HG03095 (cell line): ENCODE results near the gene PATE4.
"Not testable (repeated sequence)": the region's sequence is repeated elsewhere in the genome, so short reads cannot be mapped to it uniquely, and the experiment has no call there.

ENCODE experiments used
- ATAC-seq: cut with Tn5 transposase; IDR thresholded peaks from one replicate; pipeline ENCODE4 v1.9.1; 2021; ENCODE audit warnings: moderate library complexity; ENCODE audit not compliant: unreplicated experiment

The PATE4 gene, protein sequence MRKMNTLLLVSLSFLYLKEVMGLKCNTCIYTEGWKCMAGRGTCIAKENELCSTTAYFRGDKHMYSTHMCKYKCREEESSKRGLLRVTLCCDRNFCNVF

DNA sequence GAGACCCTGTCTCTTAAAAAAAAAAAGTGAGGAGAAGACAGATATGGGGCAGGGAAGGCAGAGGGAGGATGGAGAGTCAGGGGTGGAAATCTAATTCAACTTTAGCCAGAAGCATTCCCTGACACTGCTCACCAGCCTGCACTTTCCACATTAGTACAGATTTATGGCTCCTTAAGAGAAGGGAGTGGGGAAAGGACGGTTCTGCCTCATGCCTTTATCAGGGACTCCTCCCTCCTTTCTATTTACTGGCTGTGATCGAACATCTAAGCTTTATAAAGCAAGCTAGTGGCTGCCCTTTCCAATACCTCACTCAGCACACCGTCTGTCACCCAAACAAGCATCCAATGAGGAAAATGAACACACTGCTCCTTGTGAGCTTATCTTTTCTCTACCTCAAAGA is at the start of gene PATE4:
TSS of gene PATE4 (plus strand) at position 301 of the 400 bp plus-strand sequence. CDS start at position 345, 44 bp downstream.
- ATAC-seq = no peak

DNA sequence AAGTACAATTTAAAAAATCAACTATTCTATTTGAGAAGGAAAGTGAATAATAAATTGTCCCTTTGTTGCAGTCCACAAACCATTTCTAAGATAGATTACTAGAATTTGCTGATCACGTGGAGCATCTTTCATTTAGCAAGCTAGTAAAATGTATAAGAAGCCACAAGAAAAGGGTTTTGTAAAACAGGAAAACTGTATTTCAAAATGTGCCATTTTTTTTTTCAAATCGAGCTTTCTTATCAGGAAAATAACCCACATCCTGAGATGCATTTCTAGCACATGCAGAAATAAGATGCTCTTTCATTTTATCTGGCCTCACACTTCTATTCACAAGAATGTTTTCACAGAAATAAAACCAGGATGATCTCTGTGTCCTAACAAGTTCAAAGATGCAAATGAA is 48.4 kb upstream of the PATE4 start:
- ATAC-seq = no peak

DNA sequence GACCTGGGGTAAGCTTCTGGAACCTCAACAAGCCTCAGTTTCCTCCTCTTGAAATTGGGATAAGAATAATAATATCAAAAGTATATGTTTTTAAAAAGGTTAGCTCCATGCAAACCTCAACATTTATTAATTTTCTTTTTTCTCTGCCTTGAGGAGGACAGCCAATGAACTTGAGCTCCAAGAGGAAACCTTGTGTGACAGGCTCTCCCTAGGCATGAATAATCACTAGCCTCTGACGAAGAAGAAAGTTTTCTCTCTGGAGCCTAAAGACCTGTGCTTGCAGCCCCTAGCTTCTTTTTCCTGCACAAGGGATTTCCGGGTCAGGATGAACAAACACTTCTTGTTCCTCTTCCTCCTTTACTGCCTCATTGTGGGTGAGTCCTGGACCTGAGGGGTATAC is 45.3 kb upstream of the PATE4 start, which contains the start of gene PATE3:
TSS of gene PATE3 (plus strand) at position 301 of the 400 bp plus-strand sequence. CDS start at position 326, 25 bp downstream.
- ATAC-seq = no peak

DNA sequence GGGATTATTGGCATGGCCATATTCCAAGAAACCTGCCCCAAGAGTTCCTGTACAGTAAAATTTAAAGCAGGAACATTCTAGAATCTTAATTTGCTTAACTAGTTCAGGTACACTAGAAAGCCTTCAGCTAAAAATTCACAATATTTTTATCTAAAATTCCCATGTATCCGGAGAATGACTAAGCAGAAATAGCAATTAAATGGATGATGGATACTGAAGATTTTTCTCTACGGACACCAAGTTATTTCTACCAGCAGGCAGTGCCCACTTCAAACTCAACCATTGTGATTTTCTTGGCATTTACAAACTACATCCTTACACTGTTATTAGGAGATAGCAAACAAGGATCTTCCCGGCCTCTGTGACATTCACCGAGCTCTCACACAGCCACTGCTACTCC is 42.3 kb upstream of the PATE4 start:
- ATAC-seq = no peak

DNA sequence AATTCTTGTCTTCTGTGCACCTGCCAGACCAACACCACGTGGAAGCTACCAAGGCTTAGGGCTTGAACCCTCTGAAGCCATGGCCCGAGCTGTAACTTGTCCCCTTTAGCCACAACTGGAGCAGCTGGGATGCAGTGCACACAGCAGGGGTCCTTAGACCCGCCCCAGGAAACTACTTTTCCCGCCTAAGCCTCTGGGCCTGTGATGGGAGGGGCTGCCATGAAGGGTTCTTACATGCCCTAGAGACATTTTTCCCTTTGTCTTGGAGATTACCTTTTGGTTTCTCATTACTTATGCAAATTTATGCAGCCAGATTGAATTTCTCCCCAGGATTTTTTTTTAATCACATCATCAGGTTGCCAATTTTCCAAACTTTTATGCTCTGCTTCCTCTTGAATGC is 35.5 kb upstream of the PATE4 start:
- ATAC-seq = no peak

DNA sequence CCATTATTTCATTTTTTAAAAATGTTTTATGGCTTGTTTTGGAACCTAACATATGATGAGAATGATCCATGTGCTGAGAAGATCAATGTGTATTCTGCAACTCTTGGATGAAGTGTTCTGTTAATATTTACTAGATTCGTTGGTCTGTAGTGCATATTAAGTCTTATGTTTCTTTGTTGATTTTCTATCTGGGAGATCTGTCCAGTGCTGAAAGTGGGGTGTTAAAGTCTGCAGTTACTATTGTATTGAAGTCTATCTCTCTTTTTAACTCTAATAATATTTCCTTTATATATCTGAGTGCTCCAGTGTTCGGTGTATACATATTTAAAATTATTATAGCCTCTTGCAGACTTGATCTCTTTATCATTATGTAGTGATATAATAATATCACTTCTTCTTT is 33.3 kb upstream of the PATE4 start:
- ATAC-seq = no peak

DNA sequence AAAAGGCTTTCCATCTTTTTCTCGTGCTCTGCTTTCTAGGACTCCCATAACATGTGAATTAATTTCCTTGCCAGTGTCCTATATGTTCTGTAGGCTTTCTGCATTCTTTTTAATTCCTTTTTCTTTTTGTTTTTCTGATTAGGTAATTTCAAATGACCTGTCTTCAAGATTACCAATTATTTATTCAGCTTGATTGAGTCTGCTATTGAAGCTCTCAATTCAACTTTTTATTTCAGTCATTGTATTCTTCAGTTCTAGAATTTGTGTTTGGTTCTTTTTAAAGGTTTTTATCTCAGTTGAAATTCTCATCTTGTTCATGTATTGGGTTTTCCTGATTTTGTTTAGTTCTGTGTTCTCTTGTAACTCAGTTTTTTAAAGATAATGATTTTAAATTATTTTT is 30.7 kb upstream of the PATE4 start:
- ATAC-seq = no peak

DNA sequence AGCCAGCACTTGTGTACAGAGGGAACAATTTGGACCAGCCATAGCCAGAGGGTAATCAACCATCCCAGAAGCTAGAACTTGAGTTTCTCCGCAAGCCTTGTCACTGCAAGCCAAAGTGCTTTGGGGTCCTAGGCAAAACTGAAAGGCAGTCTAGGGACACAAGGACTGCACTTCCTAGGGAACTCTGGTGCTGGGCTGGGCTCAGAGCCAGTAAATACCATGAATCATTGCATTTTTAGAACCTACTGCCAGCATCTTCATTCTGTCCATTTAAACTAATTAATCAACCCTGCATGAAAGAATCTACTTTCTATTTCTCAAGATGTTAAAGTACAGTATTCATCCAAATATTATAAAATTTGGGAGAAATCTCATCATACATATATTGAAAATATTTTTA is 25.2 kb upstream of the PATE4 start:
- ATAC-seq = no peak

DNA sequence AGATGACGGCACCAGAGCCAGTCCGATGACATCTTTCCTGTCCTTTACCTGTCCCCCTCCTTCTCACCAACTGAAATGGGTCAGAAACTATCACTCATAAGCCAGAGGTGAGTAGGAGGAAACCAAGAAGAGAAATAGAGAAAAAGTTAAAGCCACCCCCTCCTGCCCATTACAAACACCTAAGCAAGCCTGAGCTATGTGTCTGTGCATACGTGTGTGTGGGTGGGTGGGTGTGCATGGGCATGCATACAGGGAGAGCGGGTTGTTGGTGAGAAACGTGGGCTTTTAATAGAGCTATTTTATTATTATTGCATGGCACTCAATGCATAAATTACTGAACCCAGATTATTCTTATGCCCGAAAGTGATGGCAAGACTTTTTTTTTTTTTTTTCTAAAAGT is 2.6 kb downstream of the PATE4 start:
- ATAC-seq = no peak

DNA sequence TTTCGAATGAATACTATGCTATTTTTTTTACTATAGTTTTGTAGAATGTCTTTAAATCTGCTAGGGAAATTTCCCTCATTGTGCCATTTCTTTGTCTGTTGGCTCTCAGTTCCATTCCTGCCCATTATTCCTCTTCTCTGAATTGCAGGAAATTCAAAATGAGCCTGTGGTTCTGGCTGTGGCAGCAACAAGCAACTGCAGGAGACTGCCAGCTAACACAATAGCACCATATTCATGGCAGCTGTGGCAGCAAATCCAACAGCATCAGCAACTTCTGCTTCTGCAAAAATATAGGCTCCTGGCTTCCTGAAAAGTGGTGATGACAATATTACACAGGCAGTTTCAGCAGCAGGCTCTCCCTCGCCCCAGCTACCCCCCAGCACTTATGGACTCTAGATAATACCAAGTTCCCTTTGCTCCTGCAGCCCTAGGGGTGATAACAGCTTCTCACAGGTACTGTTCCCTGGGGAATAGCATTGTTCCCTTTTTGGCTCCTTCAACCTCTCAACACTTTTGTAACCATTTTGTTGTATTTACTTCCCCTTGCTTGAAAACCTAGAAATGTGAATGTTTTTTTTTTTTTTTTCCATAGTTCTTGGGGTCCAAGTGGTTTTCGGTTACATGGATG is 9.3 kb downstream of the PATE4 start:
- ATAC-seq = no peak

DNA sequence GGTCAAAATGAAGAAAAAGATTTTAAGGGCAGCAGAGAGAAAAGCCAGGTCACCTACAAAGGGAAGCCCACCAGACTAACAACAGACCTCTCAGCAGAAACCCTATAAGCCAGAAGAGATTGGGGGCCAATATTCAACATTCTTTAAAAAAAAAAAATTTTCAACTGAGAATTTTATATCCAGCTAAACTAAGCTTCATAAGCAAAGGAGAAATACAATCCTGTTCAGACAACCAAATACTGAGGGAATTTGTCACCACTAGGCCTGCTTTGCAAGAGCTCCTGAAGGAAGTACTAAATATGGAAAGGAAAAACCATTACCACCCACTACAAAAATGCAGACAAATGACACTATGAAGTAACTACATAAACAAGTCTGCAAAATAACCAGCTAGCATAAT is 13.1 kb downstream of the PATE4 start:
- ATAC-seq = no peak

DNA sequence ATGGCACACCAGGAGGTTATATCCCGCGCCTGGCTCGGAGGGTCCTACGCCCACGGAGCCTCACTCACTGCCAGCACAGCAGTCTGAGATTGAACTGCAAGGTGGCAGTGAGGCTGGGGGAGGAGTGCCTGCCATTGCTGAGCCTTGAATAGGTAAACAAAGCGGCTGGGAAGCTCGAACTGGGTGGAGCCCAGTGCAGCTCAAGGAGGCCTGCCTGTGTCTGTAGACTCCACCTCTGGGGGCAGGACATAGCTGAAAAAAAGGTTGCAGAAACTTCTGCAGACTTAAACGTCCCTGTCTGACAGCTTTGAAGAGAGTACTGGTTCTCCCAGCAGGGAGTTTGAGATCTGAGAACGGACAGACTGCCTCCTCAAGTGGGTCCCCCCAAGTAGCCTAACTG is 24.6 kb downstream of the PATE4 start:
- ATAC-seq = not testable (repeated sequence)

DNA sequence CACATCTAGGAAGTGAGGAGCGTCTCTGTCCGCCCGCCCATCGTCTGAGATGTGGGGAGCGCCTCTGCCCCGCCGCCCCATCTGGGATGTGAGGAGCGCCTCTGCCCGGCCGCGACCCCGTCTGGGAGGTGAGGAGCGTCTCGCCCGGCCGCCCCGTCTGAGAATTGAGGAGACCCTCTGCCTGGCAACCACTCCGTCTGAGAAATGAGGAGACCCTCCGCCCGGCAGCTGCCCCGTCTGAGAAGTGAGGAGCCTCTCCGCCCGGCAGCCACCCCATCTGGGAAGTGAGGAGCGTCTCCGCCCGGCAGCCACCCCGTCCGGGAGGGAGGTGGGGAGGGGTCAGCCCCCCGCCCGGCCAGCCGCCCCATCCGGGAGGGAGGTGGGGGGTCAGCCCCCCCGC is 29.7 kb downstream of the PATE4 start:
- not testable (repeated sequence) for ATAC-seq

DNA sequence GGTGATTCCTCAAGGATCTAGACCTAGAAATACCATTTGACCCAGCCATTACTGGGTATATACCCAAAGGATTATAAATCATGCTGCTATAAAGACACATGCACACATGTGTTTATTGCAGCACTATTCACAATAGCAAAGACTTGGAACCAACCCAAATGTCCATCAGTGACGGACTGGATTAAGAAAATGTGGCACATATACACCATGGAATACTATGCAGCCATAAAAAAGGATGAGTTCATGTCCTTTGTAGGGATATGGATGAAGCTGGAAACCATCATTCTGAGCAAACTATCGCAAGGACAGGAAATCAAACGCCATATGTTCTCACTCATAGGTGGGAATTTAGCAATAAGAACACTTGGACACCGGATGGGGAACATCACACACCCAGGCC is 32.2 kb downstream of the PATE4 start:
- not testable (repeated sequence) for ATAC-seq

DNA sequence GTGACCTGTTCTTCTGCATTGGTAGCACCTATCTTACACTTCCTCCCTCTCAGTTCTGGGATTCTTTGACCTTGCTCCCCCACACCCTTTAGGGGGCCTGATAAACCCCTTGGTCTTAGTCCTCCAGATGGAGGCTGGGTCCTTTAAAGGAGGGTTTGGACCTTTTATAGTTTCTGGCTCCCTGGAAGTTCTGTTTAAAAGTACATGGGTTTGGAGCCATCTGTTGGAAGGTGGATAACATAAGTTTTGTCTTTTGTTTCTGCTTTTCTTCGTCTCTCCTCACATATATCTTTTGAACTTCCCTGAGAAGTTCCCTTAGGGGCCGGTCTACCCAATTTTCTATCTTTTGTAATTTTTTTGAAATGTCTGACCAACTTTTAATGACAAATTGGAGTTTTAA is 36.4 kb downstream of the PATE4 start:
- no peak for ATAC-seq

DNA sequence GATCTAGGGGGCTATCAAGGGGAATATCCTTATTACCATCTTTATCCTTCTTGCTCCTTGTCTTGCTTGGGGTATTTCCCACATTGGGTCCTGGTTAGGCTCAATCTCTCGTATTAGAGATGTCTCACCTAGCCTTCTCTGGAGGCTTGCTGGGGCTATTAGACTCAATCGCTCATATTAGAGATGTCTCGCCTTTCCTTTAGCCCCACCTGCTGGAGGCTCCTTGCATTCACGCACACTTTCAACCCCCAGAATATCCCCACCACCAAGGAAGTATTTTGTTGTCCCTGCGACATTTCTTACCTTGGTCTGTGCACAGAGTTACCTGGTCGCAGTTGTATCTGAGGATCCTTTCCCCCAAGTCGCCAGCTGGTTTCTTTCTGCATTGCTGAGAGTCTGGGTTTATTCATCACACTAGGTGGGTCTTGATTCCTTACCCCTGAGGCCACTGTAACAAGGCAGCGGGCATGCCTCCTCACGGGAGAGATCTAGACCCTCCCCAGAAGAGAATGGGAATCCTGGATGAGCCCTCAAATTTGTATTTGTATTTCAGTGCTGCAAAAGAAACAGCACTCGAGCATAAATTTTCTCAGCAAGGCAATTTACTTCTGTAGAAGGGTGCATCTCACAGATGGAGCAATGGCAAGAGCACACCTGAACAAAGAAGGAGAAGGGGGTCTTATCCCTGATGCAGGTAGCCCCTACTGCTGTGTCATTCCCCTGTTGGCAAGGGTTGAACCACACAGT is 38.4 kb downstream of the PATE4 start:
- ATAC-seq = no peak

DNA sequence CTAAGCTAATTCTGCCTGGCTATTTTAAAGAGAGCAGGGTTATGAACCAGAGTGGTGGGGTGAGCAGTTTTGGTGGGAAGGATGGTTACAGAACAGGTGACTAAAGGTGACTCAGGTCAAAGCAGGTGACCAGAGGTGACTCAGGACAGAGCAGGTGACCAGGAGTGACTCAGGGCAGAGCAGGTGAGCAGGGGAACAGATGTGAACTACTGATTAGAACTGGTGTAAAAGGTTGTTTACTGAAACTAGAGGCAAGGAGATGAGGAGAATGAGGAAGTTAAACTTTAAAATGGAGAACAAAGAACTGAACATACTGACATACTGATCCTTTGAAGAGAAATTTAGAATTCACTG is 39.0 kb downstream of the PATE4 start:
- ATAC-seq = no peak

DNA sequence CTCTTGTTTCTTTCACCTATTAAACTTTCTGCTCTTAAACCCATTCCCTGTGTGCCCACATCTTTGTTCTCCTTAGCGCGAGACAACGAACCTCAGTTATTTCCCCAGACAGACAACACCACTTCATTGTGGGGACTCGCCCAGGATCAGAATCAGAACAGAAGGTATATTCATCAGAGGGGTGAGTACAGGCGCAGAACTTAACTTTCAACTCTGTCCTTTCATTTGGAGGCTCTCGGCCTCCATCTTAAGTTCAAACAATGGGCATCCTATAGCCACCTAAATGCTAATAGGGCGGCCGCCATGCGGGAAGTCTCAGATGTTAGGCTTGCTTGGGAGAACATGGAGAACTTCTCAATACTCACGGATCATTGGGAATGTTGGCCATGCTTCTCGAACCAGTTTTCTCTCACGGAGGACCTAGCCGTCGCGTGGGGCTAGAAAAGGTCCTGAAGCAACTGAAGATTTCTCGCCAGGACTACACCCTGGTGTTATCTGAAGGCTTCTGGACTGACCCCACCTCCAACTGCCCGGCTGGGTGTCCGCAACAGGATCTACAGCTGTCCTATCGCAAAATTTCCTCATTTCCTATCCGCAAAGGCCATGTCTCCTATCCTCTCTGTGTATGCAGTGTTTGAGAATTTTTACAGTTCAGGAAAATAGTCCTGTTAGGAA is 40.9 kb downstream of the PATE4 start:
- ATAC-seq = peak; percentile 13

DNA sequence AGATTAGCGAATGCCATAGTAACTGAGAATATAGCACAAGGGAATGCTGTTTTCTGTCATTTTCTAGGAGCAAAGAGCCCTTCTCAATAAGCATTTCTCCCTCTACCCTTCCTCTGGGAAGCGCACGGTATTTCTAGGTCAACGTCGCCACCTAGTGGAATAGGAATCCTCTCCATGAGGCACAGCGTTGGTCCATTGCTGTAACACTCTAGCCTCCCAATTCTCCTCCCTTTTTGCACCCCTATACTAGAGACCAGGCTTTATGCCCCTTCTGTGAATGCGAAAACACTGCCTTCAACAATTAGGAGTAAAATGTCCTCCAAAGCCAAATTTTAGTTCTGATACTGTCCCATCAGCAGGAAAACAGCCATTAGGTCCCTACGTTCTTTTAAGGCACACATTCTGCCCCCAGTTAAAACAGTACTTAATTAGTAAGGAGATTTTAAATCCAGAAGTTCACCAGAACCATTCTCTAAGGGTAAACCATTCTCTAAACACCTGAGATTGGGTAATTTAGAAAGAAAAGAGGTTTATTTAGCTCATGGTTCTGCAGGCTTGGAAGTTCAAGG is 41.5 kb downstream of the PATE4 start:
- ATAC-seq = peak; percentile 87

DNA sequence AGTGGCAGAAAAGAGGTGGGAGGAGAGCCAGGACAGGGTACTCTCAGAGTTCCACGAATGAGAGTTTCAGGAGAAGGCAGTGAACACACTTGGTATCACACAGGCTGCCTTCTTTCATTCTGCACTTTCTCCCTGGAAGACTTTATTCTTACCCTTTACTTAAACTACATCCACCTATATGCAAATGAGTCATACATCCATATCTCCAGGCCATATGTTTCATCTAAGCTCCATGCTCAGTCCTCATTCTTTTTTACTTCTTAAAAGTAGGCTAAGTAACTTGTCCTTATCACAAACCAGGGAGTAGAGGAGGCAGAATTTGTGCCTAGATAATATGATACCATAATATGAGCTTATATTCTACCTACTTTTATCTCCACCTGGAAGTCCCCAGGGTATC is 48.2 kb downstream of the PATE4 start:
- no peak for ATAC-seq

DNA sequence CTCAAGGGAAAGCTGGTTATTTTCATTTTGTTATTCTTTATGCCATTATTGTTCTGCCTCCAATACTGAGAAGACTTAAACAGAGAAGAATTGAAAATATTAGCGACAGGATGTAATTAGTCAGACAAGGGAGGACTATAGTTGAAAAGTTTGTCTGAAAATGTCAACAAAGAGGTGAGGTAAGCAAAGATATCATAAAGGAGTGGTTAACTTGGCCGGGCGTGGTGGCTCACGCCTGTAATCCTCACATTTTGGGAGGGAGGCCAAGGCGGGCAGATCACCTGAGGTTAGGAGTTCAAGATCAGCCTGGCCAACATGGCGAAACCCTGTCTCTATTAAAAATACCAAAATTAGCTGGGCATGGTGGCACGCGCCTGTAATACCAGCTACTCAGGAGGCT is 50.3 kb downstream of the PATE4 start:
- no peak for ATAC-seq

DNA sequence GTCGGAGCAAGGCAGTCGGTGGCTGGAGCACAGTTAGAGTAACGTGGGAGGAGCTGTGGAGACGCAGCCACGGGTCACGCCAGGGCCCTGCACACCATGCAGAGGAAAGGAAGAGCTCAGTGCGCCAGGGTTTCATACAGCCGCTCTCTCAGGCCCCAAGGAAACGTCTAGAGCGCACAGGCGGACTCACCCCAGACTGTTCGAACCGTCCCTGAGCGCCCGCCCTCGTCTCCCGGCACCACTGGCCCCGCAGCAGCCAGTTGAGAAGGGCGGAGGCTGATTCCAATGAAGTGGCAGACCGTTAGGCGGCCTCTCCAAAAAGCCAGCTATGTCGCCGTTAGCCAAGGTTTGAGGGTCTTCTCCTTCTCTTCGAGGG is 53.9 kb downstream of the PATE4 start:
- peak; percentile 23 for ATAC-seq
